Measurements from ENCODE around the gene DCBLD1. TPM values are rescaled to one million over a fixed set of nuclear protein-coding genes. Genes with fewer than 3 reads are reported as not detected.

DCBLD1 gene
- total RNA-seq, 2 experiments from 2014 or later, result 2.2 to 2.3 TPM

DNA sequence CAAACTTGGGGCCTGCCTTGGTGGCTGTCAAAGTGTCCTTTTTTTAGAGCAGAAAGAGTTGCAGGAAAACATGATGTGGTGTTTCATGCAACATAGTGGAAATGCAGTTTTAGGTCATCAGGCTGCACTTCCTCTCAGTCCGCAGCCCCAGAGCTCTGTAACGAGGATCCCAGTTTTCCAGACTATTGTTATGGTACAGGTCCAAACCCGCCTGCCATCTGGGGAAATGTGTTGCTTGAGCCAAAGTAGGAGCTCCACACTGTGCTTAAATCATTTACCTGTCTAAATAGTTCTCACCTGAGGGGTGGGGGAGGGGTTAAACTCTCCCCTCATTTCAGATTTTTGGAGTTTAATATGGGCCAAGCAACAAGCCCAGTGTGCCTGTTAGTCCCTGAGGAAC lies 60.0 kb downstream of the DCBLD1 start:
- ChIA-PET POLR2A (no interaction called here), CTCF (no interaction called here)
- Mint-ChIP-seq H3K9me3 (no peaks in the 10 kb centered on the region), H3K27ac (no peak overlapping the region), H3K4me3 (no peak overlapping the region), H3K27me3 (peaks cover 2% of the 10 kb centered on the region), H3K4me1 (ENCODE audit: low read depth) (peaks cover 8% of the 10 kb centered on the region), H3K36me3 (ENCODE audit: low read depth) (peaks cover 2% of the 10 kb centered on the region)
- no peak for DNase-seq
- no peak for ATAC-seq
- intact Hi-C loops (cut with micrococcal nuclease), result no loop called here
- TF ChIP-seq, protein P1, sequence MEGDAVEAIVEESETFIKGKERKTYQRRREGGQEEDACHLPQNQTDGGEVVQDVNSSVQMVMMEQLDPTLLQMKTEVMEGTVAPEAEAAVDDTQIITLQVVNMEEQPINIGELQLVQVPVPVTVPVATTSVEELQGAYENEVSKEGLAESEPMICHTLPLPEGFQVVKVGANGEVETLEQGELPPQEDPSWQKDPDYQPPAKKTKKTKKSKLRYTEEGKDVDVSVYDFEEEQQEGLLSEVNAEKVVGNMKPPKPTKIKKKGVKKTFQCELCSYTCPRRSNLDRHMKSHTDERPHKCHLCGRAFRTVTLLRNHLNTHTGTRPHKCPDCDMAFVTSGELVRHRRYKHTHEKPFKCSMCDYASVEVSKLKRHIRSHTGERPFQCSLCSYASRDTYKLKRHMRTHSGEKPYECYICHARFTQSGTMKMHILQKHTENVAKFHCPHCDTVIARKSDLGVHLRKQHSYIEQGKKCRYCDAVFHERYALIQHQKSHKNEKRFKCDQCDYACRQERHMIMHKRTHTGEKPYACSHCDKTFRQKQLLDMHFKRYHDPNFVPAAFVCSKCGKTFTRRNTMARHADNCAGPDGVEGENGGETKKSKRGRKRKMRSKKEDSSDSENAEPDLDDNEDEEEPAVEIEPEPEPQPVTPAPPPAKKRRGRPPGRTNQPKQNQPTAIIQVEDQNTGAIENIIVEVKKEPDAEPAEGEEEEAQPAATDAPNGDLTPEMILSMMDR (IDR thresholded peaks at IDR 0.05), result no peak

DNA sequence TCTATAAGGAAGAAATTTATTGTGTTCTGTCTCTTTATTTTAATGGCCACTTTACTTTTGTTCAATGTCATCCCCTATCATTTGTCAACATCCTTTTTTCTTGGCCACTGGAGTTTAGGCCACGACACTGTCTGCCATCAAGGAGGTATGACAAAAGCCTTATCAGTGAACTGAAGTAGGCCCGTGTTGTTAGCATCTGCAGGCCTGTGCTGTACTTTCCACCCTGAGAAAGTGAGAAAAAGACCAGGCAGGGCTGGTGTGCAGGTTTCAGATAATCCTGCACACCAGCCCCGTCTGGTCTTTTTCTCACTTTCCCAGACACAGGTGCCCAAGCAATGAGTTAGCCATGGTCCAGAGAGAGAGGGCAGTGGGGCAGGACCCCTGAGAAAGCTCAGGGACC lies 62.2 kb downstream of the DCBLD1 start:
- Mint-ChIP-seq H3K27me3 (peaks cover 2% of the 10 kb centered on the region), H3K36me3 (ENCODE audit: low read depth) (peaks cover 2% of the 10 kb centered on the region), H3K27ac (no peak overlapping the region), H3K9me3 (no peaks in the 10 kb centered on the region), H3K4me3 (no peak overlapping the region), H3K4me1 (ENCODE audit: low read depth) (peaks cover 24% of the 10 kb centered on the region)
- ATAC-seq (no peak), DNase-seq (no peak)
- POLR2A ChIA-PET, result interaction anchor here (1.1 kb wide), 1 partner anchor 57 kb away, joined by 5 read pairs; the partner anchor contains the start of gene GOPC
- intact Hi-C loops (cut with micrococcal nuclease), result loop anchor here (5.0 kb wide), 1 partner anchor 58 kb away; the partner anchor contains the start of gene GOPC
- CTCF ChIA-PET, result interaction anchor here (1.3 kb wide), 1 partner anchor 10 kb away, joined by 7 read pairs; no protein-coding TSS in a partner anchor
- TF ChIP-seq, protein P1 (IDR thresholded peaks at IDR 0.05), result no peak

- ChIA-PET POLR2A (interaction anchor here (1.1 kb wide), 1 partner anchor 57 kb away, joined by 5 read pairs; the partner anchor contains the start of gene GOPC), CTCF (interaction anchor here (1.3 kb wide), 1 partner anchor 10 kb away, joined by 7 read pairs; no protein-coding TSS in a partner anchor)
- Mint-ChIP-seq H3K36me3 (ENCODE audit: low read depth) (peaks cover under 1% of the 10 kb centered on the region), H3K4me3 (no peak overlapping the region), H3K4me1 (ENCODE audit: low read depth) (peaks cover 29% of the 10 kb centered on the region), H3K27ac (no peak overlapping the region), H3K9me3 (no peaks in the 10 kb centered on the region), H3K27me3 (peaks cover 2% of the 10 kb centered on the region)
- TF ChIP-seq, protein P1 (IDR thresholded peaks at IDR 0.05), result no peak
- intact Hi-C loops (cut with micrococcal nuclease), result loop anchor here (5.0 kb wide), 1 partner anchor 57 kb away; the partner anchor contains the start of gene GOPC
- no peak for ATAC-seq
- DNase-seq, result no peak
Observed at GRCh38 chr6:117545161-117545595, 62.7 kb downstream of the DCBLD1 start.

DNA sequence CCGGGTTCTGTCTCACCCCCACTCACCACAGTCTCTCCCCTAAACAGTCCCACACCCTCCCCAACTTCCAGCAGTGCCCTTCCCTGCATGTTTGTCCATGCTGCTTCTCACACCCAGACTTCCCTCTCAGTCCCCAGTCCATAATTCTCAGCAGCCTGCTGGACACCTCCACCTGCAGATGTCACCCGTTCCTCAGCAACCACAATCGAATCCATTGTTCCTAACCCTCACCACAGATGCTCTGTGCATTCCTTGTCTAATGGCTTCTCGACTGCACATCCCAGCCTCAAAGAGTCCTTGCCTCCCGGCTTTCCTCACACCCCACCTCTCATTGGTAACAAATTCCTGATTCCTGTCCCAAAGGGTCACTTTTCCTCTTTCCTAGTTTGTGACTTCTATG lies 64.2 kb downstream of the DCBLD1 start:
- Mint-ChIP-seq H3K27ac (no peak overlapping the region), H3K27me3 (peaks cover 2% of the 10 kb centered on the region), H3K4me1 (ENCODE audit: low read depth) (peaks cover 39% of the 10 kb centered on the region), H3K4me3 (no peak overlapping the region), H3K36me3 (ENCODE audit: low read depth) (no peaks in the 10 kb centered on the region), H3K9me3 (no peaks in the 10 kb centered on the region)
- ATAC-seq (no peak), DNase-seq (no peak)
- intact Hi-C loops (cut with micrococcal nuclease), result loop anchor here (5.0 kb wide), 1 partner anchor 56 kb away; the partner anchor contains the start of gene GOPC
- POLR2A ChIA-PET, result interaction anchor here (1.0 to 1.1 kb wide), 2 partner anchors 14 to 68 kb away, joined by 3 read pairs; no protein-coding TSS in a partner anchor
- TF ChIP-seq, protein P1 (IDR thresholded peaks at IDR 0.05), result no peak
- CTCF ChIA-PET, result interaction anchor here (18.1 kb wide), 1 partner anchor 97 kb away, joined by 231 read pairs; no protein-coding TSS in a partner anchor
